K562 (cell line): ENCODE results near the gene TSSK6.

ENCODE experiments used
- BHLHE40 ChIP-seq: IDR thresholded peaks from 2 replicates; pipeline ENCODE4 v1.6.1; 2011; ENCODE audit warnings: low read length, improper control_type of control experiment
- BRCA1 ChIP-seq, 2 experiments: fragments of 450-650 bp in 1 of 2; sonication (generic) in 1 of 2; formaldehyde crosslinking in 1 of 2; IDR thresholded peaks; 2 replicates each; pipeline versions ENCODE4 v1.5.0 to v1.6.1; 2017 to 2020; ENCODE audit warnings: mild to moderate bottlenecking in 1 of 2, missing genetic modification reagents in 1 of 2
- EGR1 ChIP-seq: fragments of 450-650 bp; conservative IDR thresholded peaks from 2 replicates; pipeline ENCODE4 v1.6.1; 2017; ENCODE audit warnings: mild to moderate bottlenecking
- ELK1 ChIP-seq: sonication (generic); formaldehyde crosslinking; IDR thresholded peaks from 2 replicates; pipeline ENCODE4 v1.8.1; 2022; ENCODE audit warnings: missing genetic modification reagents
- GABPA ChIP-seq: fragments of 200-800 bp; sonication (Bioruptor generic); conservative IDR thresholded peaks from 2 replicates; pipeline ENCODE4 v1.6.1; 2016; ENCODE audit warnings: low read depth, missing genetic modification characterization, missing compliant biosample characterization
- HOXB6 ChIP-seq: fragments of 250-450 bp; sonication (Bioruptor Pico); IDR thresholded peaks from 2 replicates; pipeline ENCODE4 v1.5.1; 2022; ENCODE audit warnings: mild to moderate bottlenecking, borderline replicate concordance
- IRF2 ChIP-seq: sonication (generic); formaldehyde crosslinking; IDR thresholded peaks from 2 replicates; pipeline ENCODE4 v1.8.1; 2022; ENCODE audit warnings: mild to moderate bottlenecking, missing genetic modification reagents
- POLR2A ChIP-seq: fragments of 450-650 bp; conservative IDR thresholded peaks from 2 replicates; pipeline ENCODE4 v1.6.1; 2016
- RAD51 ChIP-seq: fragments of 450-650 bp; IDR thresholded peaks from 2 replicates; pipeline ENCODE4 v1.7.1; 2016; ENCODE audit warnings: low read depth, mild to moderate bottlenecking, borderline replicate concordance
- RBM14 ChIP-seq: fragments of 200-400 bp; formaldehyde crosslinking; IDR thresholded peaks from 2 replicates; pipeline ENCODE4 v1.6.1; 2018; ENCODE audit warnings: low read depth, mild to moderate bottlenecking, low read length, moderate library complexity, borderline replicate concordance; ENCODE audit not compliant: insufficient read depth
- RBM39 ChIP-seq: fragments of 200-400 bp; formaldehyde crosslinking; optimal IDR thresholded peaks from 2 replicates; pipeline ENCODE3; 2018; ENCODE audit warnings: low read depth, low read length
- SMAD3 ChIP-seq: fragments of 450-650 bp; formaldehyde crosslinking; conservative IDR thresholded peaks from 2 replicates; pipeline ENCODE4 v1.4.0; 2020; ENCODE audit warnings: mild to moderate bottlenecking
- SPI1 ChIP-seq: IDR thresholded peaks from 2 replicates; pipeline ENCODE4 v1.6.1; 2011; ENCODE audit warnings: low read depth, low read length, control low read depth, borderline replicate concordance
- ZNF3 ChIP-seq: fragments of 250-450 bp; sonication (Bioruptor Pico); IDR thresholded peaks from 2 replicates; pipeline ENCODE4 v1.5.0; 2021; ENCODE audit warnings: mild to moderate bottlenecking, moderate library complexity

- TF ChIP-seq RBM14: no peak
- no peak for TF ChIP-seq EGR1
- TF ChIP-seq POLR2A: no peak
- no peak for TF ChIP-seq GABPA
- TF ChIP-seq IRF2: no peak
- TF ChIP-seq ELK1 (CRISPR knock-in tag): no peak
- no peak for TF ChIP-seq BHLHE40
- TF ChIP-seq SPI1: no peak
- TF ChIP-seq RBM39: no peak
- no peak for TF ChIP-seq RAD51
- TF ChIP-seq HOXB6 (CRISPR knock-in tag): no peak
- no peak for TF ChIP-seq SMAD3 (CRISPR knock-in tag)
- TF ChIP-seq BRCA1 (IDR thresholded peaks at IDR 0.05): no peak
- no peak for TF ChIP-seq BRCA1 (CRISPR knock-in tag; IDR thresholded peaks at IDR 0.05)
- no peak for TF ChIP-seq ZNF3 (CRISPR knock-in tag)
These were observed 29.1 kb upstream of the TSSK6 start for GRCh38 chr19:19544257-19544953.
